HEK293 (cell line): ENCODE measurements around the gene SAMD5.

Experiments used
- CTCF ChIA-PET: fragments of 350-600 bp; formaldehyde crosslinking; extraction: SDS; loops from one replicate; lab custom pipeline; 2021; ENCODE audit warnings: antibody characterized with exemption; lab: Yijun Ruan, JAX
- POLR2A ChIA-PET: fragments of 300-600 bp; formaldehyde crosslinking; extraction: SDS; loops from one replicate; lab custom pipeline; 2020; ENCODE audit warnings: antibody characterized with exemption, inconsistent platforms; lab: Yijun Ruan, JAX
- H3K27ac ChIP-seq: fragments of 200-500 bp; sonication (Bioruptor generic); 2 replicates; pipeline ENCODE4 v1.5.1; 2014; ENCODE audit warnings: low read depth, low read length, control low read depth, inconsistent platforms; ENCODE audit errors: extremely low read depth
- H3K36me3 ChIP-seq, 2 experiments: fragments of 200-500 bp in 1 of 2; sonication (Bioruptor generic) in 1 of 2; 1 replicate in 1 of 2; 2 replicates in 1 of 2; pipeline ENCODE4 v1.5.1; 2014 to 2017; ENCODE audit warnings: inconsistent platforms in 2 of 2, low read length in 2 of 2; ENCODE audit not compliant: control insufficient read depth in 2 of 2, insufficient read depth in 1 of 2
- H3K4me1 ChIP-seq: fragments of 200-500 bp; sonication (Bioruptor generic); 2 replicates; pipeline ENCODE4 v1.5.1; 2014; ENCODE audit warnings: mild to moderate bottlenecking, low read length, inconsistent platforms; ENCODE audit not compliant: control insufficient read depth, insufficient read depth
- H3K4me3 ChIP-seq: 2 replicates; pipeline ENCODE4 v1.5.1; 2011; ENCODE audit warnings: low read depth, mild to moderate bottlenecking, control low read depth, low read length, moderate library complexity
- H3K9me3 ChIP-seq: fragments of 200-500 bp; sonication (Bioruptor generic); 2 replicates; pipeline ENCODE4 v1.5.1; 2014; ENCODE audit warnings: low read depth, low read length, inconsistent platforms; ENCODE audit not compliant: control insufficient read depth, insufficient read depth
- GLIS1 ChIP-seq: fragments of 450-650 bp; formaldehyde crosslinking; IDR thresholded peaks from 2 replicates; pipeline ENCODE4 v1.5.1; 2016; ENCODE audit warnings: missing biosample characterization, missing genetic modification characterization
- GLIS2 ChIP-seq: fragments of 450-650 bp; formaldehyde crosslinking; IDR thresholded peaks from 2 replicates; pipeline ENCODE4 v1.5.1; 2016; ENCODE audit warnings: missing biosample characterization, missing genetic modification characterization
- MYNN ChIP-seq: fragments of 450-650 bp; formaldehyde crosslinking; IDR thresholded peaks from 2 replicates; pipeline ENCODE4 v1.5.1; 2016; ENCODE audit warnings: missing biosample characterization, missing genetic modification characterization, borderline replicate concordance
- SCRT1 ChIP-seq: fragments of 450-650 bp; formaldehyde crosslinking; IDR thresholded peaks from 2 replicates; pipeline ENCODE4 v1.5.1; 2016; ENCODE audit warnings: missing biosample characterization, missing genetic modification characterization, borderline replicate concordance
- SCRT2 ChIP-seq: fragments of 450-650 bp; formaldehyde crosslinking; IDR thresholded peaks from 2 replicates; pipeline ENCODE4 v1.5.1; 2016; ENCODE audit warnings: missing biosample characterization, missing genetic modification characterization
- SP7 ChIP-seq: fragments of 450-650 bp; formaldehyde crosslinking; IDR thresholded peaks from 2 replicates; pipeline ENCODE4 v1.5.1; 2016; ENCODE audit warnings: missing biosample characterization, missing genetic modification characterization
- WT1 ChIP-seq: fragments of 450-650 bp; formaldehyde crosslinking; IDR thresholded peaks from 2 replicates; pipeline ENCODE4 v1.5.1; 2016; ENCODE audit warnings: missing biosample characterization, missing genetic modification characterization
- ZIC2 ChIP-seq: fragments of 450-650 bp; formaldehyde crosslinking; IDR thresholded peaks from 2 replicates; pipeline ENCODE4 v1.5.1; 2016; ENCODE audit warnings: missing biosample characterization, missing genetic modification characterization
- ZNF114 ChIP-seq: fragments of 450-650 bp; formaldehyde crosslinking; IDR thresholded peaks from 2 replicates; pipeline ENCODE4 v1.5.0; 2017; ENCODE audit warnings: missing biosample characterization, missing genetic modification characterization
- ZNF521 ChIP-seq: fragments of 450-650 bp; formaldehyde crosslinking; IDR thresholded peaks from 2 replicates; pipeline ENCODE4 v1.5.1; 2017; ENCODE audit warnings: missing biosample characterization, mild to moderate bottlenecking, missing genetic modification characterization
- ZNF600 ChIP-seq: fragments of 450-650 bp; formaldehyde crosslinking; IDR thresholded peaks from 2 replicates; pipeline ENCODE4 v1.5.1; 2016; ENCODE audit warnings: missing biosample characterization, missing genetic modification characterization
- ZNF623 ChIP-seq: fragments of 450-650 bp; formaldehyde crosslinking; IDR thresholded peaks from 2 replicates; pipeline ENCODE4 v1.5.1; 2016; ENCODE audit warnings: missing biosample characterization, missing genetic modification characterization
- ZNF707 ChIP-seq: fragments of 450-650 bp; formaldehyde crosslinking; IDR thresholded peaks from 2 replicates; pipeline ENCODE4 v1.5.1; 2016; ENCODE audit warnings: missing biosample characterization, missing genetic modification characterization
- ZNF747 ChIP-seq: fragments of 450-650 bp; formaldehyde crosslinking; IDR thresholded peaks from 2 replicates; pipeline ENCODE4 v1.5.1; 2016; ENCODE audit warnings: missing biosample characterization, missing genetic modification characterization
- TF ChIP-seq, protein P1 (sequence below): fragments of 450-650 bp; formaldehyde crosslinking; IDR thresholded peaks from 2 replicates; pipeline ENCODE4 v1.5.1; 2016; ENCODE audit warnings: missing biosample characterization, missing genetic modification characterization
- TF ChIP-seq, protein P2 (sequence below): fragments of 450-650 bp; formaldehyde crosslinking; optimal IDR thresholded peaks from 2 replicates; pipeline ENCODE3; 2016; ENCODE audit warnings: missing biosample characterization, mild to moderate bottlenecking, missing genetic modification characterization
- TF ChIP-seq, protein P3 (sequence below): fragments of 450-650 bp; IDR thresholded peaks from 2 replicates; pipeline ENCODE4 v1.5.1; 2018; ENCODE audit warnings: missing biosample characterization, mild to moderate bottlenecking, missing genetic modification characterization
- TF ChIP-seq, protein P4 (sequence below): fragments of 450-650 bp; formaldehyde crosslinking; IDR thresholded peaks from 2 replicates; pipeline ENCODE4 v1.5.1; 2017; ENCODE audit warnings: missing biosample characterization, missing genetic modification characterization
- TF ChIP-seq, protein P5 (sequence below): fragments of 450-650 bp; formaldehyde crosslinking; IDR thresholded peaks from 2 replicates; pipeline ENCODE4 v1.5.1; 2016; ENCODE audit warnings: missing biosample characterization, missing genetic modification characterization

The SAMD5 gene

DNA sequence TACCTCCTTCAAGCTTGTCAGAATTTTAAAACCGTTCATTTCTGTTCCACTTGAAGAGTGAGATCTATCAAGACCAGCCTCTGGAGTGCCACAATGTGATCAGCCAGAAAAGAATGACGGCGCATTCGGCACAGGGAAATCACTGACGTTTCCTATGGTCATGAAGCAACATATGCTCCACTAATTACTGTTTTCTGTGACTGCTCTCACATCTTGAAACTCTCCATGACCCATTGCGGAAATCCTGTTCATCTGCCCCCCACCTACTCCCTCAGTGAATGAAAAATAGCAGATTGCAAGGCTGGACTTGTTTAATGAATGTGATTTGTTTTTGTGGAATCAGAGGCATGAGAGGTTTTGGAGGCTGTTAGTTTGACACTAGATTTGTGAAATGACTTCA is 53.2 kb downstream of the SAMD5 start (continued):
- TF ChIP-seq, protein P1, sequence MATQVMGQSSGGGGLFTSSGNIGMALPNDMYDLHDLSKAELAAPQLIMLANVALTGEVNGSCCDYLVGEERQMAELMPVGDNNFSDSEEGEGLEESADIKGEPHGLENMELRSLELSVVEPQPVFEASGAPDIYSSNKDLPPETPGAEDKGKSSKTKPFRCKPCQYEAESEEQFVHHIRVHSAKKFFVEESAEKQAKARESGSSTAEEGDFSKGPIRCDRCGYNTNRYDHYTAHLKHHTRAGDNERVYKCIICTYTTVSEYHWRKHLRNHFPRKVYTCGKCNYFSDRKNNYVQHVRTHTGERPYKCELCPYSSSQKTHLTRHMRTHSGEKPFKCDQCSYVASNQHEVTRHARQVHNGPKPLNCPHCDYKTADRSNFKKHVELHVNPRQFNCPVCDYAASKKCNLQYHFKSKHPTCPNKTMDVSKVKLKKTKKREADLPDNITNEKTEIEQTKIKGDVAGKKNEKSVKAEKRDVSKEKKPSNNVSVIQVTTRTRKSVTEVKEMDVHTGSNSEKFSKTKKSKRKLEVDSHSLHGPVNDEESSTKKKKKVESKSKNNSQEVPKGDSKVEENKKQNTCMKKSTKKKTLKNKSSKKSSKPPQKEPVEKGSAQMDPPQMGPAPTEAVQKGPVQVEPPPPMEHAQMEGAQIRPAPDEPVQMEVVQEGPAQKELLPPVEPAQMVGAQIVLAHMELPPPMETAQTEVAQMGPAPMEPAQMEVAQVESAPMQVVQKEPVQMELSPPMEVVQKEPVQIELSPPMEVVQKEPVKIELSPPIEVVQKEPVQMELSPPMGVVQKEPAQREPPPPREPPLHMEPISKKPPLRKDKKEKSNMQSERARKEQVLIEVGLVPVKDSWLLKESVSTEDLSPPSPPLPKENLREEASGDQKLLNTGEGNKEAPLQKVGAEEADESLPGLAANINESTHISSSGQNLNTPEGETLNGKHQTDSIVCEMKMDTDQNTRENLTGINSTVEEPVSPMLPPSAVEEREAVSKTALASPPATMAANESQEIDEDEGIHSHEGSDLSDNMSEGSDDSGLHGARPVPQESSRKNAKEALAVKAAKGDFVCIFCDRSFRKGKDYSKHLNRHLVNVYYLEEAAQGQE (tag by site-specific recombination) = no peak
- TF ChIP-seq, protein P2, sequence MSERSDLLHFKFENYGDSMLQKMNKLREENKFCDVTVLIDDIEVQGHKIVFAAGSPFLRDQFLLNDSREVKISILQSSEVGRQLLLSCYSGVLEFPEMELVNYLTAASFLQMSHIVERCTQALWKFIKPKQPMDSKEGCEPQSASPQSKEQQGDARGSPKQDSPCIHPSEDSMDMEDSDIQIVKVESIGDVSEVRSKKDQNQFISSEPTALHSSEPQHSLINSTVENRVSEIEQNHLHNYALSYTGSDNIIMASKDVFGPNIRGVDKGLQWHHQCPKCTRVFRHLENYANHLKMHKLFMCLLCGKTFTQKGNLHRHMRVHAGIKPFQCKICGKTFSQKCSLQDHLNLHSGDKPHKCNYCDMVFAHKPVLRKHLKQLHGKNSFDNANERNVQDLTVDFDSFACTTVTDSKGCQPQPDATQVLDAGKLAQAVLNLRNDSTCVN (tag by site-specific recombination) = no peak
- TF ChIP-seq ZIC2 (tag by site-specific recombination) = no peak
- TF ChIP-seq, protein P3, sequence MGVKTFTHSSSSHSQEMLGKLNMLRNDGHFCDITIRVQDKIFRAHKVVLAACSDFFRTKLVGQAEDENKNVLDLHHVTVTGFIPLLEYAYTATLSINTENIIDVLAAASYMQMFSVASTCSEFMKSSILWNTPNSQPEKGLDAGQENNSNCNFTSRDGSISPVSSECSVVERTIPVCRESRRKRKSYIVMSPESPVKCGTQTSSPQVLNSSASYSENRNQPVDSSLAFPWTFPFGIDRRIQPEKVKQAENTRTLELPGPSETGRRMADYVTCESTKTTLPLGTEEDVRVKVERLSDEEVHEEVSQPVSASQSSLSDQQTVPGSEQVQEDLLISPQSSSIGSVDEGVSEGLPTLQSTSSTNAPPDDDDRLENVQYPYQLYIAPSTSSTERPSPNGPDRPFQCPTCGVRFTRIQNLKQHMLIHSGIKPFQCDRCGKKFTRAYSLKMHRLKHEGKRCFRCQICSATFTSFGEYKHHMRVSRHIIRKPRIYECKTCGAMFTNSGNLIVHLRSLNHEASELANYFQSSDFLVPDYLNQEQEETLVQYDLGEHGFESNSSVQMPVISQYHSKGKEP = no peak
- TF ChIP-seq ZNF521 (tag by site-specific recombination) = no peak
- TF ChIP-seq, all 188 proteins: peak for 0

DNA sequence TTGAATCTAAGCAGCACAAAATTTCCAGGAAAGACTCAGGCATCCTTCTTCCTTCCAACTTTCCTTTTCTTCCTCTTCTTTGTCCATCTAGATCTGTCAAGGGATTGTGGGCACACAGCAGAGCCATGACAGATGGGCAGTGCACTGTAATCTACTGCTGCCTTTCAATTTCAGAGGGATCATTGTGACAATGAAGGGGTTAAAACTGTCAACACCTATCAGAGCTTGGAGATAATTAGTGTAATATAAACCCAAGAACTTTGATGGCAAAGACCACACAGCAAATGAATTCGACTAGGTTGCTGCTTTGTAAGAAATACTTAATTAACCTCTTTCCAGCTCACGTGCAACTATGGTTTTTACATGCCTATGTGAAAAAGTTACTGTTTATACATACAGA is 55.0 kb downstream of the SAMD5 start:
- H3K9me3 ChIP-seq = no peaks in the 10 kb centered on the region
- ChIA-PET POLR2A (no interaction called here), CTCF (interaction anchor here (0.6 kb wide), 3 partner anchors 13 to 584 kb away, joined by 3 read pairs; no protein-coding TSS in a partner anchor)
- no peaks in the 10 kb centered on the region for H3K4me1 ChIP-seq
- no peaks in the 10 kb centered on the region for H3K36me3 ChIP-seq
- no peak overlapping the region for H3K4me3 ChIP-seq
- TF ChIP-seq SP7 (tag by site-specific recombination) = no peak
- no peak for TF ChIP-seq SCRT1 (tag by site-specific recombination)
- no peak for TF ChIP-seq ZNF600 (tag by site-specific recombination)
- no peak for TF ChIP-seq ZNF623
- TF ChIP-seq, protein P4, sequence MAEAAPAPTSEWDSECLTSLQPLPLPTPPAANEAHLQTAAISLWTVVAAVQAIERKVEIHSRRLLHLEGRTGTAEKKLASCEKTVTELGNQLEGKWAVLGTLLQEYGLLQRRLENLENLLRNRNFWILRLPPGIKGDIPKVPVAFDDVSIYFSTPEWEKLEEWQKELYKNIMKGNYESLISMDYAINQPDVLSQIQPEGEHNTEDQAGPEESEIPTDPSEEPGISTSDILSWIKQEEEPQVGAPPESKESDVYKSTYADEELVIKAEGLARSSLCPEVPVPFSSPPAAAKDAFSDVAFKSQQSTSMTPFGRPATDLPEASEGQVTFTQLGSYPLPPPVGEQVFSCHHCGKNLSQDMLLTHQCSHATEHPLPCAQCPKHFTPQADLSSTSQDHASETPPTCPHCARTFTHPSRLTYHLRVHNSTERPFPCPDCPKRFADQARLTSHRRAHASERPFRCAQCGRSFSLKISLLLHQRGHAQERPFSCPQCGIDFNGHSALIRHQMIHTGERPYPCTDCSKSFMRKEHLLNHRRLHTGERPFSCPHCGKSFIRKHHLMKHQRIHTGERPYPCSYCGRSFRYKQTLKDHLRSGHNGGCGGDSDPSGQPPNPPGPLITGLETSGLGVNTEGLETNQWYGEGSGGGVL = no peak
- no peak for TF ChIP-seq GLIS2
- no peak for TF ChIP-seq SCRT2
- TF ChIP-seq ZNF707 (tag by site-specific recombination) = no peak
- TF ChIP-seq ZNF114 (tag by site-specific recombination) = no peak
- TF ChIP-seq MYNN (tag by site-specific recombination) = no peak
- TF ChIP-seq WT1 (tag by site-specific recombination) = no peak
- TF ChIP-seq ZNF747 (tag by site-specific recombination) = no peak
- TF ChIP-seq, all 188 proteins: peak for 0
- no peak overlapping the region for H3K27ac ChIP-seq

DNA sequence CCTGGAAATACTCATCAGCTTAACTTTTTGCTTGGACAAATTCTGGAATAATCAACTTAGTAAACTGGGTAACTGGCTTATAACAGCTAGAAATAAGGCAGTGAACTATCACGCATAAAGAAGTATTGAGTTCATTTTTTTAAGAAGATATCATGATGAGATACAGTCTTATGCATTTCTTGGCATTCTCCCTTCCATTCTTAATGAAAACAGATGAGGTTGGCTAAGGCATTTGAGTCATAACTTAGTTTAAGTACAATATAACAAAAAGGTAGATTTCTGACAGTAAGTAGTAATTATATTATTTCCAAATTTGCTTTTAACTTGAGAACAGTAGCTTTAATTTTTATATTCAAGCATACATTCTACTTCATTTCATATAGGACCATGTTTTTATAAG is 56.1 kb downstream of the SAMD5 start:
- H3K27ac ChIP-seq = no peak overlapping the region
- ChIA-PET CTCF (interaction anchor here (0.6 to 1.3 kb wide), 4 partner anchors 8 to 715 kb away, joined by 3 read pairs; no protein-coding TSS in a partner anchor), POLR2A (no interaction called here)
- no peaks in the 10 kb centered on the region for H3K9me3 ChIP-seq
- no peaks in the 10 kb centered on the region for H3K4me1 ChIP-seq
- H3K4me3 ChIP-seq = no peak overlapping the region
- H3K36me3 ChIP-seq = no peaks in the 10 kb centered on the region
- TF ChIP-seq ZNF623 = no peak
- TF ChIP-seq, protein P5, sequence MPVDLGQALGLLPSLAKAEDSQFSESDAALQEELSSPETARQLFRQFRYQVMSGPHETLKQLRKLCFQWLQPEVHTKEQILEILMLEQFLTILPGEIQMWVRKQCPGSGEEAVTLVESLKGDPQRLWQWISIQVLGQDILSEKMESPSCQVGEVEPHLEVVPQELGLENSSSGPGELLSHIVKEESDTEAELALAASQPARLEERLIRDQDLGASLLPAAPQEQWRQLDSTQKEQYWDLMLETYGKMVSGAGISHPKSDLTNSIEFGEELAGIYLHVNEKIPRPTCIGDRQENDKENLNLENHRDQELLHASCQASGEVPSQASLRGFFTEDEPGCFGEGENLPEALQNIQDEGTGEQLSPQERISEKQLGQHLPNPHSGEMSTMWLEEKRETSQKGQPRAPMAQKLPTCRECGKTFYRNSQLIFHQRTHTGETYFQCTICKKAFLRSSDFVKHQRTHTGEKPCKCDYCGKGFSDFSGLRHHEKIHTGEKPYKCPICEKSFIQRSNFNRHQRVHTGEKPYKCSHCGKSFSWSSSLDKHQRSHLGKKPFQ (tag by site-specific recombination) = no peak
- TF ChIP-seq GLIS1 (tag by site-specific recombination) = no peak
